Activated CD8-positive, alpha-beta T cell treated with anti-CD3 and anti-CD28 coated beads for 36 hours (primary cell): ENCODE measurements around the gene KCTD15. TPM values are rescaled to one million over a fixed set of nuclear protein-coding genes. Genes with fewer than 3 reads are reported as not detected.

Experiments used
- ATAC-seq: fragments of 200-7000 bp; cut with Tn5 transposase; one replicate; pipeline ENCODE4 v1.10.0; 2021; ENCODE audit warnings: mild to moderate bottlenecking, moderate library complexity
- CTCF ChIA-PET: fragments of 350-600 bp; sonication (Branson Sonifier 250); formaldehyde crosslinking; loops from one replicate; lab custom pipeline; 2021; ENCODE audit warnings: antibody characterized with exemption; lab: Charles Lee
- POLR2A ChIA-PET: fragments of 350-600 bp; sonication (Branson Sonifier 250); formaldehyde crosslinking; loops from one replicate; lab custom pipeline; 2021; ENCODE audit warnings: antibody characterized with exemption; lab: Charles Lee
- DNase-seq: peaks from one replicate; pipeline ENCODE4 v3.0.0-alpha.2; 2020
- H3K27ac Mint-ChIP-seq: one replicate; pipeline ENCODE4 v1.8.0; 2021; ENCODE audit warnings: mild to moderate bottlenecking, mixed read lengths
- H3K27me3 Mint-ChIP-seq: one replicate; pipeline ENCODE4 v1.8.0; 2021; ENCODE audit warnings: mixed read lengths
- H3K36me3 Mint-ChIP-seq: one replicate; pipeline ENCODE4 v1.8.0; 2021; ENCODE audit warnings: low read depth, mixed read lengths
- H3K4me1 Mint-ChIP-seq: one replicate; pipeline ENCODE4 v1.8.0; 2021; ENCODE audit warnings: low read depth, mixed read lengths
- H3K4me3 Mint-ChIP-seq: one replicate; pipeline ENCODE4 v1.8.0; 2021; ENCODE audit warnings: mild to moderate bottlenecking, moderate library complexity, mixed read lengths
- H3K9me3 Mint-ChIP-seq: one replicate; pipeline ENCODE4 v1.8.0; 2021; ENCODE audit warnings: mixed read lengths
- intact Hi-C: fragments of 100-400 bp; cut with micrococcal nuclease; formaldehyde crosslinking; loops from one replicate; pipeline ENCODE4 v1.10.0; 2022
- total RNA-seq, 2 experiments: library from RNA; stranded (reverse); gene quantifications; one replicate each; pipeline ENCODE4 v1.2.3, GENCODE V29; 2021
- TF ChIP-seq, protein P1 (sequence below): fragments of 200-600 bp; IDR thresholded peaks from one replicate; pipeline ENCODE4 v1.8.0; 2022; ENCODE audit warnings: antibody characterized with exemption, mild to moderate bottlenecking

The KCTD15 gene
- total RNA-seq, 2 experiments from 2014 or later: 8.3 to 8.8 TPM

DNA sequence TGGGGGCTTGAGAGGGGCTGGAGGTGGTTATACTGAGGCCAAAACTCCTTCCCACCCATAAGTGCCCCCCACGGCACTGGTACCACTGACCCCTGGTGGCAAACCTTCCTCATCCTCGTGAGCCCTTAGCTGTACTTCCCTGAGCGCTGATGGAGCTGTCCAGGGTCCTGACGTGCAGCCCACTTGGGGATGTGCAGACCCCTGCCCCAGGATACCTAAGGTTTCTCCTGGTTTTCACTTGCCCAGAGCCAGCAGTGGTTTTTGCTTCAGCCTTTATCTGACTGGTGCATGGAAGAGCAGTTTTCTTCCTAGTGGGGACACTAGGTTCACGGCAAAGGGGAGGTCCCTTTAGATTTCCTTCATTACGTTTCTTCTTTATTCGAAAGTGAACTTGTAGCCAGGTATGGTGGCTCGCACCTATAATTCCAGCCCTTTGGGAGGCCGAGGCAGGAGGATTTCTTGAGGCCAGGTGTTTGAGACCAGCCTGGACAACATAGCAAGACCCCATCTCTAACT is 28.7 kb upstream of the KCTD15 start:
- no peak overlapping the region for H3K27ac Mint-ChIP-seq
- no peaks in the 10 kb centered on the region for H3K4me1 Mint-ChIP-seq
- TF ChIP-seq, protein P1, sequence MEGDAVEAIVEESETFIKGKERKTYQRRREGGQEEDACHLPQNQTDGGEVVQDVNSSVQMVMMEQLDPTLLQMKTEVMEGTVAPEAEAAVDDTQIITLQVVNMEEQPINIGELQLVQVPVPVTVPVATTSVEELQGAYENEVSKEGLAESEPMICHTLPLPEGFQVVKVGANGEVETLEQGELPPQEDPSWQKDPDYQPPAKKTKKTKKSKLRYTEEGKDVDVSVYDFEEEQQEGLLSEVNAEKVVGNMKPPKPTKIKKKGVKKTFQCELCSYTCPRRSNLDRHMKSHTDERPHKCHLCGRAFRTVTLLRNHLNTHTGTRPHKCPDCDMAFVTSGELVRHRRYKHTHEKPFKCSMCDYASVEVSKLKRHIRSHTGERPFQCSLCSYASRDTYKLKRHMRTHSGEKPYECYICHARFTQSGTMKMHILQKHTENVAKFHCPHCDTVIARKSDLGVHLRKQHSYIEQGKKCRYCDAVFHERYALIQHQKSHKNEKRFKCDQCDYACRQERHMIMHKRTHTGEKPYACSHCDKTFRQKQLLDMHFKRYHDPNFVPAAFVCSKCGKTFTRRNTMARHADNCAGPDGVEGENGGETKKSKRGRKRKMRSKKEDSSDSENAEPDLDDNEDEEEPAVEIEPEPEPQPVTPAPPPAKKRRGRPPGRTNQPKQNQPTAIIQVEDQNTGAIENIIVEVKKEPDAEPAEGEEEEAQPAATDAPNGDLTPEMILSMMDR: no peak
- no peaks in the 10 kb centered on the region for H3K36me3 Mint-ChIP-seq
- no peaks in the 10 kb centered on the region for H3K9me3 Mint-ChIP-seq
- peaks cover 4% of the 10 kb centered on the region for H3K27me3 Mint-ChIP-seq
- intact Hi-C loops: loop anchor here (5.0 kb wide), 1 partner anchor 351 kb away; no protein-coding TSS in a partner anchor
- POLR2A ChIA-PET: no interaction called here
- DNase-seq (peak; percentile 42), ATAC-seq (no peak)
- no peak overlapping the region for H3K4me3 Mint-ChIP-seq
- CTCF ChIA-PET: interaction anchor here (1.1 to 5.1 kb wide), 5 partner anchors 10 to 352 kb away, joined by 4 to 39 read pairs (median 5); no protein-coding TSS in a partner anchor

- H3K9me3 Mint-ChIP-seq: no peaks in the 10 kb centered on the region
- DNase-seq (no peak), ATAC-seq (no peak)
- no peaks in the 10 kb centered on the region for H3K4me1 Mint-ChIP-seq
- peaks cover 4% of the 10 kb centered on the region for H3K27me3 Mint-ChIP-seq
- no peak overlapping the region for H3K27ac Mint-ChIP-seq
- no peaks in the 10 kb centered on the region for H3K36me3 Mint-ChIP-seq
- TF ChIP-seq, protein P1: no peak
- H3K4me3 Mint-ChIP-seq: no peak overlapping the region
- intact Hi-C loops: loop anchor here (5.0 kb wide), 1 partner anchor 352 kb away; no protein-coding TSS in a partner anchor
- CTCF ChIA-PET: interaction anchor here (0.8 to 5.1 kb wide), 7 partner anchors 8 to 353 kb away, joined by 3 to 39 read pairs (median 5); no protein-coding TSS in a partner anchor
- POLR2A ChIA-PET: no interaction called here
Observed at GRCh38 chr19:33769208-33769607, 27.5 kb upstream of the KCTD15 start.

- intact Hi-C loops: loop anchor here (2.0 to 10.0 kb wide), 2 partner anchors 339 to 375 kb away; no protein-coding TSS in a partner anchor
- Mint-ChIP-seq H3K4me3 (no peak overlapping the region), H3K27me3 (peaks cover 4% of the 10 kb centered on the region), H3K36me3 (no peaks in the 10 kb centered on the region), H3K9me3 (no peaks in the 10 kb centered on the region), H3K27ac (no peak overlapping the region), H3K4me1 (no peaks in the 10 kb centered on the region)
- TF ChIP-seq, protein P1: no peak
- ATAC-seq (no peak), DNase-seq (no peak)
- POLR2A ChIA-PET: no interaction called here
- CTCF ChIA-PET: interaction anchor here (1.4 to 5.1 kb wide), 6 partner anchors 8 to 353 kb away, joined by 3 to 39 read pairs (median 12); no protein-coding TSS in a partner anchor
Observed at GRCh38 chr19:33770107-33770506, 26.6 kb upstream of the KCTD15 start.

DNA sequence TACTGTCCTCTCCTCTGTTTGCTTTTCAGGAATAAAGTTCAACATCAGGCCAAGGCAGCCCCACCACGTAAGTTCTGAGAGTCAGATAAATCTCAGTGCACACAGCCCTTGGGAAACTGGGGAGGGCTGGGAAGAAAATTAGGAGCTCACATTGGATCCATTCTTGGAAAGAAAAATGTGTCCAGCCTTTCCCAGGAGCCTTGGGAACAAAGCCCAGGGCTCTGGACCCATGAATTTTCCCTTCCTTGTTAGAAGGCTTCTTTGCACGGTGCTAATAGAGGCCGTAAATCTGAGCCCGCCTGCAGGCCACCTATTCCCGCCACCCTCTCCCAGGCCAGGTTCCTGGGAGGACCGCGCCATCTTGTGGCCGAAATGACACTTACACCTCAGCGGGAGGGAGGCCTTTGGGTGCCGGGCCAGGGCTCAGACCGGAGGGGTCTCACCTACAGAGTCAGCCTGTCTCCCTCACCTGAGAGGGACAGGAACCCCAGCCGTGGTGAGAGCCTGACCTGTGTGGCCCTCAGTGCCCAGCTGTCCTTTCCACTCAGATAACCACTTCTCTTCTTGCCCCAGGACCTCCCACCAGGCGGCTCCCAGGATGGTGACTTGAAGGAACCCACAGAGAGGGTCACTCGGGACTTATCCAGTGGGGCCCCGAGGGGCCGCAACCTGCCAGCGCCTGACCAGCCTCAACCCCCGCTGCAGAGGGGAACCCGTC is 25.1 kb upstream of the KCTD15 start:
- CTCF ChIA-PET: interaction anchor here (0.6 to 5.1 kb wide), 15 partner anchors 9 to 365 kb away, joined by 3 to 39 read pairs (median 4); no protein-coding TSS in a partner anchor
- ATAC-seq (peak; percentile 86), DNase-seq (peak; percentile 77)
- Mint-ChIP-seq H3K4me1 (no peaks in the 10 kb centered on the region), H3K27ac (no peak overlapping the region), H3K36me3 (no peaks in the 10 kb centered on the region), H3K4me3 (no peak overlapping the region), H3K9me3 (no peaks in the 10 kb centered on the region), H3K27me3 (peaks cover 10% of the 10 kb centered on the region)
- TF ChIP-seq, protein P1: peak; percentile 86
- intact Hi-C loops: loop anchor here (2.0 to 10.0 kb wide), 2 partner anchors 341 to 373 kb away; no protein-coding TSS in a partner anchor
- POLR2A ChIA-PET: no interaction called here
